Transverse colon (tissue), 4 donors: ENCODE results near the gene APBA1. TPM values are rescaled to one million over a fixed set of nuclear protein-coding genes. Genes with fewer than 3 reads are reported as not detected.

ENCODE experiments used
- DNase-seq: peaks from one replicate; pipeline ENCODE4 v3.0.0-alpha.2; 2019
- H3K27ac ChIP-seq, 4 donors: fragments of 200-600 bp; sonication (generic); 2 replicates each; pipeline ENCODE4 v1.5.1; 2016 to 2018; ENCODE audit warnings: inconsistent platforms in 4 of 4
- H3K27me3 ChIP-seq: fragments of 200-600 bp; sonication (generic); 2 replicates; pipeline ENCODE4 v1.5.1; 2017; ENCODE audit warnings: inconsistent platforms
- H3K36me3 ChIP-seq, 4 donors: fragments of 200-600 bp; sonication (generic); 2 replicates each; pipeline ENCODE4 v1.5.1; 2017 to 2019; ENCODE audit warnings: inconsistent platforms in 4 of 4
- H3K4me1 ChIP-seq, 4 donors: fragments of 200-600 bp; sonication (generic); 2 replicates each; pipeline ENCODE4 v1.5.1; 2017 to 2020; ENCODE audit warnings: inconsistent platforms in 4 of 4
- H3K4me3 ChIP-seq, 4 donors: fragments of 200-600 bp; sonication (generic); 1 replicate in 1 of 4; 2 replicates in 3 of 4; pipeline versions ENCODE4 v1.5.1 to v1.6.1; 2017 to 2019; ENCODE audit warnings: inconsistent platforms in 4 of 4
- H3K9me3 ChIP-seq, 2 donors: fragments of 200-600 bp; sonication (generic); 2 replicates each; pipeline ENCODE4 v1.5.1; 2017 to 2019; ENCODE audit warnings: inconsistent platforms in 2 of 2
- CTCF ChIP-seq, 5 experiments: fragments of 200-600 bp in 3 of 5; fragments of 450-650 bp in 2 of 5; sonication (generic) in 3 of 5; IDR thresholded peaks; 1 replicate in 2 of 5; 2 replicates in 3 of 5; pipeline ENCODE4 v1.5.1; 2016 to 2017; ENCODE audit warnings: antibody characterized with exemption in 5 of 5, inconsistent platforms in 3 of 5, mild to moderate bottlenecking in 2 of 5, moderate library complexity in 1 of 5
- EP300 ChIP-seq: sonication (generic); formaldehyde crosslinking; IDR thresholded peaks from one replicate; pipeline ENCODE4 v1.6.1; 2017; ENCODE audit warnings: antibody characterized with exemption, low read depth
- POLR2A ChIP-seq: fragments of 450-650 bp; IDR thresholded peaks from one replicate; pipeline ENCODE4 v1.6.1; 2016; ENCODE audit warnings: antibody characterized with exemption, mild to moderate bottlenecking, moderate library complexity
- POLR2AphosphoS5 ChIP-seq, 3 donors: sonication (generic); formaldehyde crosslinking; IDR thresholded peaks; one replicate each; pipeline ENCODE4 v1.6.1; 2016; ENCODE audit warnings: antibody characterized with exemption in 3 of 3
- WGBS, 2 donors: methylation state at CpG; one replicate each; pipeline ENCODE4 v1.1.5; 2018; ENCODE audit warnings: low coverage in 1 of 2; 5-methylcytosine and 5-hydroxymethylcytosine counted together
- in situ Hi-C, 4 donors: fragments of 200-750 bp; cut with MboI; loops; one replicate each; pipeline versions ENCODE4 v1.15.0 to v1.15.1; 2017; ENCODE audit warnings: low sequenced_read_pairs in 3 of 4, low pct_ligation_motif_present in 1 of 4, low pct_unique_long_range_greater_than_20kb in 1 of 4
- intact Hi-C: fragments of 100-400 bp; cut with DNase I; formaldehyde crosslinking; loops from one replicate; pipeline ENCODE4 v1.15.1; 2023; ENCODE audit warnings: low total_unique reads
- total RNA-seq, 4 donors: library from RNA; depleted of rRNA; stranded (reverse); fragments of >200 nt; gene quantifications; one replicate each; pipeline ENCODE4 v1.1.0, GENCODE V29; 2016

Gene APBA1
- total RNA-seq, 4 donors from 2014 or later: 7.6 to 11.6 (median 10.2) TPM

DNA sequence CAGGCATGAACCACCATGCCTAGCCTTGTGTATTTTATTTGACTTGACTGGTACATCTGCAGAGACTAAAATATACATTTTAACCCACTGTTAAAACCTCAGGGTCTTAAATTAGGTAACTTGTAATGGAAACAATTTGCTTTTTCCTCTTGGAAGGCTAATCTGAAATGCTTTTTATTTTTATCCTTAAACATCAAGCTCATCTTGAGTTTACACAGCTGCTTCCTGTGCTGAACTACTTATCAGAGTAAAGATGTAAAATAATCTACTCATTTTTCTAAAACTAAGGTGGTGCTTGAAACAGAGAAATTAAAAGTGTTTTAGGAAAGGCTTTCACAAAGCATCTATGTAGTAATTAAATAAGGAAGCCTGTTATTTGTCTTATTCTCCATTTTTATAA is 203.0 kb downstream of the APBA1 start:
- Histone ChIP-seq H3K36me3 (no peaks in the 10 kb centered on the region), H3K4me3 (no peak overlapping the region), H3K27ac (peak overlapping the region in 3 of 4 donors; percentile 74 to 77 (median 76)), H3K27me3 (no peaks in the 10 kb centered on the region), H3K4me1 (peaks cover 0 to 38% (median 15%) of the 10 kb centered on the region in 4 donors), H3K9me3 (no peaks in the 10 kb centered on the region)
- no peak for TF ChIP-seq POLR2AphosphoS5 (IDR thresholded peaks at IDR 0.05)
- no peak for TF ChIP-seq CTCF (IDR thresholded peaks at IDR 0.05)
- no peak for TF ChIP-seq POLR2A
- no peak for TF ChIP-seq EP300
- no peak for DNase-seq
- in situ Hi-C loops: no loop called here
- intact Hi-C loops: no loop called here

- no peaks in the 10 kb centered on the region for H3K36me3 ChIP-seq
- in situ Hi-C loops (no loop called here), intact Hi-C loops (no loop called here)
- no peak overlapping the region for H3K27ac ChIP-seq
- H3K4me1 ChIP-seq: peaks cover 0 to 38% (median 15%) of the 10 kb centered on the region in 4 donors
- no peaks in the 10 kb centered on the region for H3K9me3 ChIP-seq
- 42 to 53% methylated on average over 1 of the region's 1 CpG for WGBS, 2 donors
- no peak for DNase-seq
- no peak for TF ChIP-seq EP300
- TF ChIP-seq POLR2AphosphoS5 (IDR thresholded peaks at IDR 0.05): no peak
- no peak for TF ChIP-seq CTCF (IDR thresholded peaks at IDR 0.05)
- no peak for TF ChIP-seq POLR2A
- no peaks in the 10 kb centered on the region for H3K27me3 ChIP-seq
- H3K4me3 ChIP-seq: no peak overlapping the region
These were observed 203.8 kb downstream of the APBA1 start for GRCh38 chr9:69468380-69468779.

DNA sequence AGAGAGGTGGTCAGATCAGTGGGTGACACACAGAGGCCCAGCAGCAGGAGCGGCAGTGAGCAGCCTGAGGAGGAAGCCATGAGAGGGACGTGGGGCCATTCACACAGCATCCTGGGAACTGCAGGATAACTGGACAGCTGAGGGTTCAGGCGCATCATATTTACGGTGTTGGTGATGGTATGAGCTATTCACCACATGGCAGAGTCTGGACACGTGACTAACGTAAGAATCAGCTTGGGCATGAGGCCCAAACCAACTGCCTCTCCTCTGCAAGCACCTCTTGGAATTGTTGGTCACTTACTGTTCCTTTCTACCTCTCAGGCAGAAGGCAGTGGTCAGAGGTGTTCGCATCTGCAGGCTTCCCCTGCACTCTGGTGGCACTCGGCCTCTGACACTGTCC is 206.0 kb downstream of the APBA1 start:
- Histone ChIP-seq H3K36me3 (no peaks in the 10 kb centered on the region), H3K27me3 (no peaks in the 10 kb centered on the region), H3K27ac (no peak overlapping the region), H3K4me1 (peaks cover 0 to 25% (median 13%) of the 10 kb centered on the region in 4 donors), H3K4me3 (no peak overlapping the region), H3K9me3 (no peaks in the 10 kb centered on the region)
- DNase-seq: no peak
- intact Hi-C loops: no loop called here
- 81% methylated on average over 8 of the region's 8 CpGs; no CpG with 5 or more reads in 1 of the 2 donors for WGBS, 2 donors
- TF ChIP-seq POLR2AphosphoS5 (IDR thresholded peaks at IDR 0.05): no peak
- TF ChIP-seq CTCF (IDR thresholded peaks at IDR 0.05): no peak
- no peak for TF ChIP-seq EP300
- TF ChIP-seq POLR2A: no peak
- in situ Hi-C loops: no loop called here

DNA sequence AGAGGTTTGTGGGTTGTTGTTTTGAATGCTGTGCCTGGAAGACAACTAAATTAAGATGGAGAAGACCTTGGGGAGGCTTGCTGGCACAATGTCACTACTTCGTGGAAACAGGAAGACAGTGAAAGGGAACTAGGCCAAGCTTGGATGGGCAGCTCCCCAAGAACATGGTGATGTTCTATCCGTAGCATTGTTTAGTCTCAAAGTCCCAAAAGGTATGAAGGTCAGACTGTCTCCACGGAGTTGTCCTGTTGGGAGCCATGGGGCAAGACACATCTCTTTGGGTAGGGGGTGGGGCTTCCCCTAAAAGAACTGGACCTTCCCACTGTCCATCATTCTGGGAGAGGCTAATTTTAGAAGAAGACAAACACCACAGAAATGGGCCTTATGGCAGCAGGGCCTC is 206.7 kb downstream of the APBA1 start:
- WGBS, 2 donors: 41 to 80% methylated on average over 2 to 3 of the region's 3 CpGs
- no peak for TF ChIP-seq POLR2AphosphoS5 (IDR thresholded peaks at IDR 0.05)
- no peak for TF ChIP-seq POLR2A
- no peak for TF ChIP-seq EP300
- no peak for TF ChIP-seq CTCF (IDR thresholded peaks at IDR 0.05)
- no peak for DNase-seq
- H3K9me3 ChIP-seq: no peaks in the 10 kb centered on the region
- intact Hi-C loops: no loop called here
- peaks cover 0 to 18% (median 7%) of the 10 kb centered on the region in 4 donors for H3K4me1 ChIP-seq
- no peaks in the 10 kb centered on the region for H3K36me3 ChIP-seq
- no peak overlapping the region for H3K4me3 ChIP-seq
- no peak overlapping the region for H3K27ac ChIP-seq
- in situ Hi-C loops: no loop called here
- H3K27me3 ChIP-seq: no peaks in the 10 kb centered on the region
